ENCODE measurements around the gene OGDHL.

- TF ChIP-seq, protein P1, sequence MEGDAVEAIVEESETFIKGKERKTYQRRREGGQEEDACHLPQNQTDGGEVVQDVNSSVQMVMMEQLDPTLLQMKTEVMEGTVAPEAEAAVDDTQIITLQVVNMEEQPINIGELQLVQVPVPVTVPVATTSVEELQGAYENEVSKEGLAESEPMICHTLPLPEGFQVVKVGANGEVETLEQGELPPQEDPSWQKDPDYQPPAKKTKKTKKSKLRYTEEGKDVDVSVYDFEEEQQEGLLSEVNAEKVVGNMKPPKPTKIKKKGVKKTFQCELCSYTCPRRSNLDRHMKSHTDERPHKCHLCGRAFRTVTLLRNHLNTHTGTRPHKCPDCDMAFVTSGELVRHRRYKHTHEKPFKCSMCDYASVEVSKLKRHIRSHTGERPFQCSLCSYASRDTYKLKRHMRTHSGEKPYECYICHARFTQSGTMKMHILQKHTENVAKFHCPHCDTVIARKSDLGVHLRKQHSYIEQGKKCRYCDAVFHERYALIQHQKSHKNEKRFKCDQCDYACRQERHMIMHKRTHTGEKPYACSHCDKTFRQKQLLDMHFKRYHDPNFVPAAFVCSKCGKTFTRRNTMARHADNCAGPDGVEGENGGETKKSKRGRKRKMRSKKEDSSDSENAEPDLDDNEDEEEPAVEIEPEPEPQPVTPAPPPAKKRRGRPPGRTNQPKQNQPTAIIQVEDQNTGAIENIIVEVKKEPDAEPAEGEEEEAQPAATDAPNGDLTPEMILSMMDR (IDR thresholded peaks at IDR 0.05; ENCODE audit: extremely low read depth in 1 of 2, insufficient read depth in 1 of 2, low read depth in 1 of 2, low read length in 2 of 2): no peak
- TF ChIP-seq POLR2AphosphoS5 (IDR thresholded peaks at IDR 0.05; ENCODE audit: insufficient read depth, low read depth, low read length) (no peak), GATA2 (IDR thresholded peaks at IDR 0.05; ENCODE audit: insufficient read depth, insufficient read length, low read depth, low read length) (no peak), EZH2 (IDR thresholded peaks at IDR 0.05; ENCODE audit: borderline replicate concordance, low read depth, low read length, severe bottlenecking) (no peak), POLR2A (IDR thresholded peaks at IDR 0.05; ENCODE audit: low read depth, low read length) (no peak), JUN (IDR thresholded peaks at IDR 0.05; ENCODE audit: borderline replicate concordance, insufficient read depth, insufficient read length, low read depth) (no peak), MAX (IDR thresholded peaks at IDR 0.05; ENCODE audit: insufficient read depth, insufficient read length) (no peak), MYC (IDR thresholded peaks at IDR 0.05; ENCODE audit: low read depth, low read length) (no peak), FOS (IDR thresholded peaks at IDR 0.05; ENCODE audit: borderline replicate concordance, insufficient read depth, low read length) (no peak)
These were observed 17.9 kb downstream of the OGDHL start for GRCh38 chr10:49744091-49744685.
